ENCODE measurements around the gene TLR10.

GRCh38 chr4:38787693-38788092, 4.9 kb upstream of the TLR10 start:
- no peak for TF ChIP-seq POLR2A (IDR thresholded peaks at IDR 0.05; ENCODE audit: low read depth, low read length)
- no peak for TF ChIP-seq POLR2AphosphoS5 (IDR thresholded peaks at IDR 0.05; ENCODE audit: insufficient read depth, low read depth, low read length)
- no peak for TF ChIP-seq EZH2 (IDR thresholded peaks at IDR 0.05; ENCODE audit: borderline replicate concordance, low read depth, low read length, severe bottlenecking)
- TF ChIP-seq, protein P1, sequence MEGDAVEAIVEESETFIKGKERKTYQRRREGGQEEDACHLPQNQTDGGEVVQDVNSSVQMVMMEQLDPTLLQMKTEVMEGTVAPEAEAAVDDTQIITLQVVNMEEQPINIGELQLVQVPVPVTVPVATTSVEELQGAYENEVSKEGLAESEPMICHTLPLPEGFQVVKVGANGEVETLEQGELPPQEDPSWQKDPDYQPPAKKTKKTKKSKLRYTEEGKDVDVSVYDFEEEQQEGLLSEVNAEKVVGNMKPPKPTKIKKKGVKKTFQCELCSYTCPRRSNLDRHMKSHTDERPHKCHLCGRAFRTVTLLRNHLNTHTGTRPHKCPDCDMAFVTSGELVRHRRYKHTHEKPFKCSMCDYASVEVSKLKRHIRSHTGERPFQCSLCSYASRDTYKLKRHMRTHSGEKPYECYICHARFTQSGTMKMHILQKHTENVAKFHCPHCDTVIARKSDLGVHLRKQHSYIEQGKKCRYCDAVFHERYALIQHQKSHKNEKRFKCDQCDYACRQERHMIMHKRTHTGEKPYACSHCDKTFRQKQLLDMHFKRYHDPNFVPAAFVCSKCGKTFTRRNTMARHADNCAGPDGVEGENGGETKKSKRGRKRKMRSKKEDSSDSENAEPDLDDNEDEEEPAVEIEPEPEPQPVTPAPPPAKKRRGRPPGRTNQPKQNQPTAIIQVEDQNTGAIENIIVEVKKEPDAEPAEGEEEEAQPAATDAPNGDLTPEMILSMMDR (IDR thresholded peaks at IDR 0.05; ENCODE audit: extremely low read depth in 1 of 2, insufficient read depth in 1 of 2, low read depth in 1 of 2, low read length in 2 of 2), result no peak

All from endothelial cell of umbilical vein (primary cell).